K562 treated with DMSO at 1 percent for 4 hours (cell line): ENCODE data around the gene DOCK4. TPM values are rescaled to one million over a fixed set of nuclear protein-coding genes. Genes with fewer than 3 reads are reported as not detected.

Experiments
- total RNA-seq: library from RNA; unstranded; fragments of 300-600 nt; gene quantifications from 2 replicates; pipeline ENCODE4 v1.2.3, GENCODE V29; 2022; ENCODE audit not compliant: insufficient read depth

Gene DOCK4, protein sequence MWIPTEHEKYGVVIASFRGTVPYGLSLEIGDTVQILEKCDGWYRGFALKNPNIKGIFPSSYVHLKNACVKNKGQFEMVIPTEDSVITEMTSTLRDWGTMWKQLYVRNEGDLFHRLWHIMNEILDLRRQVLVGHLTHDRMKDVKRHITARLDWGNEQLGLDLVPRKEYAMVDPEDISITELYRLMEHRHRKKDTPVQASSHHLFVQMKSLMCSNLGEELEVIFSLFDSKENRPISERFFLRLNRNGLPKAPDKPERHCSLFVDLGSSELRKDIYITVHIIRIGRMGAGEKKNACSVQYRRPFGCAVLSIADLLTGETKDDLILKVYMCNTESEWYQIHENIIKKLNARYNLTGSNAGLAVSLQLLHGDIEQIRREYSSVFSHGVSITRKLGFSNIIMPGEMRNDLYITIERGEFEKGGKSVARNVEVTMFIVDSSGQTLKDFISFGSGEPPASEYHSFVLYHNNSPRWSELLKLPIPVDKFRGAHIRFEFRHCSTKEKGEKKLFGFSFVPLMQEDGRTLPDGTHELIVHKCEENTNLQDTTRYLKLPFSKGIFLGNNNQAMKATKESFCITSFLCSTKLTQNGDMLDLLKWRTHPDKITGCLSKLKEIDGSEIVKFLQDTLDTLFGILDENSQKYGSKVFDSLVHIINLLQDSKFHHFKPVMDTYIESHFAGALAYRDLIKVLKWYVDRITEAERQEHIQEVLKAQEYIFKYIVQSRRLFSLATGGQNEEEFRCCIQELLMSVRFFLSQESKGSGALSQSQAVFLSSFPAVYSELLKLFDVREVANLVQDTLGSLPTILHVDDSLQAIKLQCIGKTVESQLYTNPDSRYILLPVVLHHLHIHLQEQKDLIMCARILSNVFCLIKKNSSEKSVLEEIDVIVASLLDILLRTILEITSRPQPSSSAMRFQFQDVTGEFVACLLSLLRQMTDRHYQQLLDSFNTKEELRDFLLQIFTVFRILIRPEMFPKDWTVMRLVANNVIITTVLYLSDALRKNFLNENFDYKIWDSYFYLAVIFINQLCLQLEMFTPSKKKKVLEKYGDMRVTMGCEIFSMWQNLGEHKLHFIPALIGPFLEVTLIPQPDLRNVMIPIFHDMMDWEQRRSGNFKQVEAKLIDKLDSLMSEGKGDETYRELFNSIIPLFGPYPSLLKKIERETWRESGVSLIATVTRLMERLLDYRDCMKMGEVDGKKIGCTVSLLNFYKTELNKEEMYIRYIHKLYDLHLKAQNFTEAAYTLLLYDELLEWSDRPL (N-terminal part only)
- 0.73 and 0.89 TPM in 2 replicates for total RNA-seq

DNA sequence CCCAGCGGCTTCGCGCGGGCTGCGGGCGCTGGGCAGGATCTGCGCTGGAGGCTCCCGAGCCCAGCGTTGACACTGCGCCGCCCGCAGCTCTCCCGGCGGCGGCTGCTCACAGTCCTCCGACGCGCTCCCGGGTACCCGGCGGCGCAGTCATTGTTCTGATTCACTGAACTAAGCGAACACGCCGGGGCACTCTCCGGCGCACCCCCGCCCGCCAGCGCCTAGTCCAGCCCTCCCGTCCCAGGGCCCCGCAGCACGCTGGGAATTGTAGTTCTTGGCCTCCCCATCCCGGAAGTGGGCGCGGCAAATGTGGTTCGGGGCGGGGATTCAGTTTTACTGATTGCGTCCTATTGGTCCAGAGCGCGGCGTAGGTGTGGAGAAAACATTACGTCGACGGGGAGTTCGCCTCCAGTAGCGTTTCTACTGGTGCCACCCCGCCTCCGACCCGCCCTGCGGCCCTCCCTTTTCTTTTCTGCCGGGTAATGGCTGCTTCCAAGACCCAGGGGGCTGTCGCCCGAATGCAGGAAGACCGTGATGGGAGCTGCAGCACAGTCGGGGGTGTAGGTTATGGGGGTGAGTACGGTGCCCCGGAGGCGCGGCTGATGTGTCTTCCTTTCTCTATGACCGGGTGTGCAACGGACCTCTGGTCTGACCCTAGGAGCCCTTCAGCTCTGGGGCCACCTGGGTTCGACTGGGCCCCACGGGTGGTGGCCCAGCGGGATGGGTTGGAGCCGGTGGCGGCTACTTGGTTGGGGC, at the start of gene DOCK4, which contains the start of gene ZNF277:
Gene DOCK4 (minus strand): TSS at position 162 of the 753 bp plus-strand sequence. CDS start 261 bp downstream, outside the sequence.
Gene ZNF277 (plus strand): TSS at position 458 of the 753 bp plus-strand sequence. CDS start 22 bp downstream, at position 480.

Other genes with a start within 250 kb of the DOCK4 start
- 27.5 and 31.9 TPM in 2 replicates for gene ZNF277, start 296 bp upstream of the DOCK4 start, total RNA-seq
- gene IFRD1, start 244.1 kb upstream of the DOCK4 start, total RNA-seq, result 55.1 and 55.6 TPM in 2 replicates